Liver (tissue), 3 donors: ENCODE data around the gene GSK3B.

Experiments used
- CTCF ChIP-seq: fragments of 150-350 bp; IDR thresholded peaks from 2 replicates; pipeline ENCODE4 v1.5.1; 2017; ENCODE audit warnings: improper control_type of control experiment, low read depth, low read length; ENCODE audit not compliant: missing input control
- SP1 ChIP-seq: IDR thresholded peaks from 2 replicates; pipeline ENCODE4 v1.6.1; 2018; ENCODE audit warnings: antibody characterized with exemption, mild to moderate bottlenecking
- donor health status: healthy.
- donor health status: healthy.

- TF ChIP-seq CTCF (no peak), SP1 (no peak)
Measured at GRCh38 chr3:120017692-120018091, 76.6 kb downstream of the GSK3B start.
